Fibroblast of skin of abdomen (primary cell): ENCODE measurements around the gene DNAAF5. TPM values are rescaled to one million over a fixed set of nuclear protein-coding genes. Genes with fewer than 3 reads are reported as not detected.

Experiments used
- DNase-seq: peaks from one replicate; pipeline ENCODE4 v3.0.0-alpha.2; 2013
- polyA plus RNA-seq, 2 experiments: library from polyadenylated mRNA; unstranded; fragments of 120-200 nt; gene quantifications; one replicate each; pipeline ENCODE4 v1.2.1, GENCODE V29; 2013; ENCODE audit not compliant: insufficient read length in 2 of 2

Gene DNAAF5
- polyA plus RNA-seq (2013, experiment 1 of 2; ENCODE audit: insufficient read length): 20.4 TPM
- 23.6 TPM for polyA plus RNA-seq (2013, experiment 2 of 2; ENCODE audit: insufficient read length)

DNA sequence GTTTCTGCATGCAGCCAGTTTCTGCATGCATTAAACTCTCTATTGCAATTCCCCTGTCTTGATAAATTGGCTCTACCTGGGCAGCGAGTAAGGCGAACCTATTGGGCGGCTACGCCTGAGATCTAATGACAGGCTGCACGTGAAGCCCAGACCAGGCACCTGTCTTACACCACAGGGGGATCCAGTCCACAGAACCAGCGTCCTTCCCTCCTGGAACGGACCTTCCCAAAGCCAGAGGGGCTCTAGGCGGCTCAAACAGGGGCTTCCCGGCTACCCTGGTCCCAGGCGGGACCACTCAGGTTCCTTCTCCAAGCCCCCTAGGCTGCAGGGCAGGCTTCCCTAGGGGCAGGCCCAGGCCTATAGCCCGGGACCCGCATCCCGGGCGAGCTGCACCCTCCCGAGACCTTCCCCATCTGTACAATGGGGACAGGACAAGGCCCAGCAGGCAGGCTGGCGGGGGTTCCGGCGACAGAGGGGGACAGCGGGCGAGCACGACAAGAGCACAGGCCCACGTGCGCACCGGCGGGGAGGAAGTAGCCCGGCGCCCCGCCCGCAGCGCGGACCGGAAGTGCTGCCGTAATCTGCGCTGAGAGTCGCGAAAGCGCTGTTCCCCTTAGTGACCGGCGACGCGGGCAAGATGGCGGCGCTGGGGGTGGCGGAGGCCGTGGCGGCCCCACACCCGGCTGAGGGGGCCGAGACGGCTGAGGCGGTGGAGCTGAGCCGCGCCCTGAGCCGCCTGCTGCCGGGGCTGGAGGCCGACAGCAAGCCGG, at the start of gene DNAAF5:
Gene DNAAF5, plus strand, starts transcription at position 616 of the 770 bp plus-strand sequence. Its CDS starts 22 bp downstream, at position 638.
- DNase-seq: peak; percentile 86

DNA sequence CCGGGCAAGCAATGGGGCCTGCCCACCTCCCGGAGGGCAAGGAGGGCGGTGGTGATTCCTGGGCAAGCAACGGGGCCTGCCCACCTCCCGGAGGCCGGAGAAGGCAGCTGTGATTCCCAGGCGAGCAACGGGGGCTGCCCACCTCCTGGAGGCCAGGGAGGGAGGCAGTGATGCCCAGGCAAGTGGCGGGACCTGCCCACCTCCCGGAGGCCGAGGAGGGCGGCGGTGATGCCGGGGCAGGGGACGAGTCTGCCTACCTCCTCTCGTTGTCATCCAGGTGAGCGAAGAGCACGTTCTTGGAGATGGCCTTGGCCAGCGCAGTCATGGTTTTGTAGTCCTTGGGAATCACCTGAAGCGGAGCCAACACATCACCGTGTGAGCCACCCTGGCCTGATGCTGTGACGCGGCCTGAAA, 49.5 kb upstream of the DNAAF5 start:
- DNase-seq: no peak

DNA sequence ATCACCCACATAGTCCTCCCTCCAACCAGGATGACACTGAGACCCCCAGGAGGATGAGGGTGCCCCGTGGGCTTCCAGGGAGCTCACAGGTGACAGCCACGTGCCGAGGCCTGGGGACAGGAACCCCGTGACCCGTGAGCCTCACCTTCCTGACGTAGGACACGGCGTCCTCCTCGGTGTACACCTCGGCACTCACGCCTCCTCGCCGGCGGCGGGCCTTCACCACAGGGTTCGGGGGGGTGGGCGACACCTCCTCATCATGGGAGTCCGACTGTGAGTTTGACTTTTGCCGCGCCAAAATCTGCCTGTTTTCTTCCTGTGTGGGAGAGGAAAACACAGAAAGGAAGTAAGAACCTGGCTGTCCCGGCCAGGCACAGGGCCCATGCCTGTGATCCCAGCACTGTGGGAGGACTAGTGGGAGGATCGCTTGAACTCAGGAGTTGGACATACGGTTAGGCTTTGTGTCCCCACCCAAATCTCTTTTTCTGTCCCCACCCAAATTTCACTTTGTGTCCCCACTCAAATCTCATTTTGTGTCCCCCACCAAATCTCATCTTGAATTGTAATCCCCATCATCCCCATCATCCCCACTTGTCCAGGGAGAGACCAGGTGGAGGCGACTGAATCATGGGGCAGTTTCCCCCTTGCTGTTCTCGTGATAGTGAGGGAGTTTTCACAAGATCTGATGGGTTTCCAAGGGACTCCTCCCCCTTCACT, 45.9 kb upstream of the DNAAF5 start:
- DNase-seq: no peak

DNA sequence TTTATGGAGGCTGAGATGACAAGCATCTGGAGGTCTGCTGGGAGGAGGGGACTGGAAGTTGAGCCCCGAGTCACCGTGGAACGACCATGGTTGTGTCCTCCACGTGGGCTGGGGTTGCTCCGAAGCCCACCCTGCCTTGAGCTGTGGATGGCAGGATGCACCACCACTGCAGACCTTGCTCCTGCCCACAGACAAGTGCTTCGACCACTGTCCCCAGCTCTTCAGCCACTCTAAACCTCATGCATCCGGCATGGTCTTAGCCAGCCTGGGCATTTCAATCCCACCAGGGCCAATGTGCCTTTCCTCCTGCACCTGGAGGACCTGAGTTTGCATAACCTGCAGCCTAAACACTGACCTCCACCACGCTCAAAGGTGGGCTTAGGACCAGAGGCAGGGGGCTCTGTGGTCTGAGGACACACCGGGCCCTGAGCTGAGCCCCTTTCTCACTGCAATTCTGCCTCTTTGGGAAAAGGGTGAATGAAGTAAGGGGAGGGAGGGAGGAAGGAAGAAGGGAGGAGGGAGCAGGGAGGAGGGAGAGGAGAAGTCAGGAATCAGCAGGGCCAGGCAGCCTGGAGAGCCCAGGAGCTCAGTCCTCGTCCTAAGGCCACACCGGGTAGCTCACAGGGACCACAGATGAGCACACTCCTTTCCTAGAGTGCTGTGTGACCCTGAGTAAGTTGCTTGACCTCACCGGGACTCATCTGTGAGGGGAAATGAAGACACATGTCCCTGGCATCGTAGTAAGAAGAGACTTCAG, 44.8 kb upstream of the DNAAF5 start:
- DNase-seq: no peak

- no peak for DNase-seq
Observed at GRCh38 chr7:682810-683209, 43.7 kb upstream of the DNAAF5 start.

GRCh38 chr7:683526-684205, 42.8 kb upstream of the DNAAF5 start:
- DNase-seq: no peak

GRCh38 chr7:684416-684815, 42.1 kb upstream of the DNAAF5 start:
- DNase-seq: no peak

GRCh38 chr7:685540-685939, 41.0 kb upstream of the DNAAF5 start:
- no peak for DNase-seq

GRCh38 chr7:690478-691360, 35.8 kb upstream of the DNAAF5 start:
- DNase-seq: no peak

DNA sequence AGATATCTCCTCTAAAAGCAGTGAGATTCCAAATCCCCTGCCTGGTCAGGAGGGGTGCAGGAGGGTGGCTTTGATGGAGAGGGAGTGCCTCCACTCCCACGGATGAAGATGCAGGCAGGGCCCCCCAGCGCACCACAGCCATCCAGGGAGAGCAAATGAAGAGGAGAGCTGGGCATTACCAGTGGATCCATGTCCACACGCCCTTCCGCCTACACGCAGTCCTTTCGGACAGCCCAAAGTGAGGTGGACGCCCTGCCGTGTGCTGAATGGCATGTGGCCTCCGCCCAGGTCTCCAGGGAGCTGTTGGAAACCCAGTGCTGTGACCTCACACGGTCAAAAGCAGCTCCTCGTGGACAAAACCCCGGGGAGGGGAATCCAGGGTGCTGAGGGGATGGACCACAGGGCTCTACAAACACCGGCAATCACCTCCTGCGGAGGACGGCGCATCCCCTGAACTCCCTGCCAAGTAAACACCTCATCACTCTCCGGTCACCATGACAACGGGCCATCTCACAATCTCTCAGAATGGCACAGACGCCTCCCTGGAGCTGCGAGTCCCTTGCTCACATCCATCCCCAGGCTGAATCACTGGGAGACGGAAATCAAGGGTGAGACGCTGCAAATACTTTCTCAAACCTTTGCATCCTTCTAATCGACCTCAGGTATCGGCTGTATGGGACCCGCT, 35.0 kb upstream of the DNAAF5 start:
- DNase-seq: no peak

DNA sequence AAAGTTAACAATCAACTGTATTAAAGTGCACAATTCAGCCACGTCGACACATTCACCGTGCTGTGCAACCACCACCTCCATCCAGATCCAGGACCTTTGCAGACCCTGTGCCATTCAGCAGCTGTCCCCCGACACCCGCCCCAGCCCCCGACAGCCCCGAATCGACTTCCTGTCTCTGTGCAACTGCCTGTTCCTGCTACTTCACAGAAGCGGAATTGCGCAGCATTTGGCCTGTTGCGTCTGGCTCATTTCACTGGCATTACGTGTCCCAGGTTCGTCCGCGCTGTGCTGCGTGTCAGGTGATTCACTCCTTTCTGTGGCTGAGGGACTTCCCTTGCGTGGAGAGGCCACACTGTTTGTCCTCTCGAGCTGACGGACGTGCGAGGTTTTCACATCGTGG, 33.2 kb upstream of the DNAAF5 start:
- no peak for DNase-seq

- DNase-seq: no peak
Observed at GRCh38 chr7:696426-696811, 30.1 kb upstream of the DNAAF5 start.

- DNase-seq: no peak
Observed at GRCh38 chr7:696812-697551, 29.5 kb upstream of the DNAAF5 start.

- DNase-seq: no peak
Observed at GRCh38 chr7:698515-699475, 27.7 kb upstream of the DNAAF5 start.

GRCh38 chr7:699476-700170, 26.9 kb upstream of the DNAAF5 start:
- no peak for DNase-seq

DNA sequence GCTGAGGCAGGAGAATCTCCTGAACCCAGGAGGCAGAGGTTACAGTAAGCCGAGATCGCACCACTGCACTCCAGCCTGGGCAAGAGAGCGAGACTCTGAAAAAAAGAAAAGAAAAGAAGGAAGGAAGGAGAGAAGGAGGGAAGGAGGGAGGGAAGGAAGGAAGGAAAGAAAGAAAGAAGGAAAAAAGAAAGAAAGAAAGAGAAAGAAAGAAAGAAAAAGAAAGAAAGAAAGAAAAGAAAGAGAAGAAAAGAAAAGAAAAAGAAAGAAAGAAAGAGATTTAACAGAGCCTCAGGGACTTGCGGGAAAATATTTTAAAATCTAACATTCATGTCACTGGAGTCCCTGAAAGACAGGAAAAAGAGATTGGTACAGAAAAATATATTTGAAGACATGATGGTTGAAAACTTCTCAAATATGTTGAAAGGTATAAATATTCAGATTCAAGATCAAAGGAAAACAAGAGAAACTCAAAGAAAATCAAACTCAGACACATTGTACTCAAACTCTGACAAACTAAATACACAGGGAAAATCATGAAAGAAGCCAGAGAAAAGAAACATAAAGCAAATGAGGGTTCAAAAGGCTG, 25.3 kb upstream of the DNAAF5 start:
- DNase-seq: no peak

DNA sequence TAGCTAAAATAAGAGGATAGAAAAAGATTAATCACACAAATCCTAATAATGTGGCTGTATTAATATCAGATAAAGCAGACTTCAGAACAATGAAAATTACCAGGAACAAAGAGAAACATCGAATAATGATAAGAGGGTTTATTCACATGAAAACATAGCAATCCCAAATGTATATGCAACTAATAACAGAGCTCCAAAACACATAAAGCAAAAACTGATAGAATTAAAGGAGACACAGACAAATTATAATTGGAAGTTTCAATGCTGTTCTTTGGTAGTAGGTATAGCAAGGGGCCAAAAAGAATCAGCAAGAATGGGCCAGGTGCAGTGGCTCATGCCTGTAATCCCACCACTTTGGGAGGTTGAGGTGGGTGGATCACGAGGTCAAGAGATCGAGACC, 23.4 kb upstream of the DNAAF5 start:
- DNase-seq: no peak

DNA sequence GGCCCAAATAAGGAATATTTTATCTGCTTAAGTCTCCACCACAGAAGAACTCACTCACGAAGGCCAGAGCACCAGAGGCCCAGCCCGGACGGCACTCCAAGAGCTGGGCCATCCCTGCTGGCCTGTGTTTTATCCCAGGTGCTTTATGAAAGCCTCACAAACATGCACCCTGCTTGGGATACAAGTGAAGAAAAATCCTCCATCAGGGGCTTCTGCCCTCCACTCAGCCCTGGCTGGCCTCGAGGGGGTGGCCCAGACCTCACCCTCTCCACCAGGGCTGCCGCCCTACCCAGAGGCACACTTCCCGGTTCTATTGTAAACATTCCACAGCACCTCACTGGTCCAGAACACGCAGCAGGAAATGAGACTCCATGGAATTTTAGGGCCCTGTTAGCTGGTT, 19.8 kb upstream of the DNAAF5 start:
- no peak for DNase-seq
